Endodermal cell (in vitro differentiated cells): ENCODE results near the gene METTL23. TPM values are rescaled to one million over a fixed set of nuclear protein-coding genes. Genes with fewer than 3 reads are reported as not detected.

ENCODE experiments used
- DNase-seq: peaks from one replicate; pipeline ENCODE4 v3.0.0-alpha.2; 2017
- H3K27ac ChIP-seq: 2 replicates; pipeline ENCODE4 v1.5.1; 2013; ENCODE audit warnings: mild to moderate bottlenecking, low read depth, low read length, moderate library complexity
- H3K27me3 ChIP-seq: 2 replicates; pipeline ENCODE4 v1.6.1; 2013; ENCODE audit warnings: mild to moderate bottlenecking, low read length, moderate library complexity; ENCODE audit not compliant: insufficient read depth, control insufficient read depth, poor library complexity, severe bottlenecking
- H3K36me3 ChIP-seq: 2 replicates; pipeline ENCODE4 v1.7.0; 2013; ENCODE audit warnings: mild to moderate bottlenecking, low read length, moderate library complexity; ENCODE audit not compliant: control insufficient read depth, insufficient read depth
- H3K4me1 ChIP-seq: one replicate; pipeline ENCODE4 v1.7.0; 2013; ENCODE audit warnings: low read length; ENCODE audit not compliant: control insufficient read depth, insufficient read depth
- H3K4me3 ChIP-seq: 2 replicates; pipeline ENCODE4 v1.5.1; 2013; ENCODE audit warnings: mild to moderate bottlenecking, low read length, moderate library complexity
- H3K9ac ChIP-seq: 2 replicates; pipeline ENCODE4 v1.6.1; 2013; ENCODE audit warnings: mild to moderate bottlenecking, low read length, moderate library complexity; ENCODE audit not compliant: poor library complexity, severe bottlenecking; ENCODE audit errors: extremely low read depth
- H3K9me3 ChIP-seq: 2 replicates; pipeline ENCODE4 v1.6.1; 2013; ENCODE audit warnings: mild to moderate bottlenecking, low read length, moderate library complexity; ENCODE audit not compliant: control insufficient read depth
- H3K27ac Mint-ChIP-seq: 2 replicates; pipeline ENCODE4 v1.8.0; 2020; ENCODE audit warnings: mixed read lengths
- H3K27me3 Mint-ChIP-seq: 2 replicates; pipeline ENCODE4 v1.8.0; 2021; ENCODE audit warnings: mild to moderate bottlenecking, mixed read lengths; ENCODE audit not compliant: insufficient read depth
- H3K36me3 Mint-ChIP-seq: 2 replicates; pipeline ENCODE4 v1.8.0; 2020; ENCODE audit warnings: low read depth, mixed read lengths
- H3K4me1 Mint-ChIP-seq: 2 replicates; pipeline ENCODE4 v1.8.0; 2020; ENCODE audit warnings: mixed read lengths
- H3K4me3 Mint-ChIP-seq: 2 replicates; pipeline ENCODE4 v1.8.0; 2020; ENCODE audit warnings: mild to moderate bottlenecking, moderate library complexity, mixed read lengths
- H3K9me3 Mint-ChIP-seq: 2 replicates; pipeline ENCODE4 v1.8.0; 2020; ENCODE audit warnings: mild to moderate bottlenecking, mixed read lengths
- CTCF ChIP-seq: fragments of 200-600 bp; sonication (generic); conservative IDR thresholded peaks from 2 replicates; pipeline ENCODE4 v1.5.0; 2021; ENCODE audit warnings: antibody characterized with exemption, mild to moderate bottlenecking
- WGBS, 2 experiments: methylation state at CpG; one replicate each; pipeline versions ENCODE4 v1.1.5 to v1.1.7; 2013; ENCODE audit warnings: missing lambda C conversion rate in 2 of 2, mixed read lengths in 1 of 2; ENCODE audit not compliant: insufficient coverage in 1 of 2, insufficient read length in 1 of 2; 5-methylcytosine and 5-hydroxymethylcytosine counted together
- total RNA-seq, 2 donors: library from RNA; stranded (reverse); fragmentation: NEBNext Ultra II Directional in 1 of 2; extraction: Animal tissue kit (Norgen Biotek cat#: 25700) in 1 of 2; gene quantifications; 2 replicates in 1 of 2; 3 replicates in 1 of 2; pipeline ENCODE4 v1.2.1, GENCODE V29; 2021

METTL23 gene
- total RNA-seq, 2 donors from 2014 or later: 31.3 to 39.9 TPM

- H3K27ac ChIP-seq: no peak overlapping the region
- H3K27me3 ChIP-seq: no peaks in the 10 kb centered on the region
- H3K27me3 Mint-ChIP-seq: no peaks in the 10 kb centered on the region
- H3K36me3 ChIP-seq: peaks cover 73% of the 10 kb centered on the region
- H3K4me1 Mint-ChIP-seq: peaks cover 2% of the 10 kb centered on the region
- peaks cover 50% of the 10 kb centered on the region for H3K36me3 Mint-ChIP-seq
- no peak overlapping the region for H3K4me3 ChIP-seq
- TF ChIP-seq CTCF: no peak
- H3K9me3 ChIP-seq: no peaks in the 10 kb centered on the region
- no peaks in the 10 kb centered on the region for H3K9me3 Mint-ChIP-seq
- no peak overlapping the region for H3K27ac Mint-ChIP-seq
- H3K4me3 Mint-ChIP-seq: no peak overlapping the region
- H3K9ac ChIP-seq: no peak overlapping the region
- H3K4me1 ChIP-seq: peaks cover 4% of the 10 kb centered on the region
- 93 to 94% methylated on average over 11 to 13 of the region's 13 CpGs for WGBS, 2 experiments
- DNase-seq: no peak
Observed at GRCh38 chr17:76716146-76716838, 10.3 kb upstream of the METTL23 start.

- H3K36me3 ChIP-seq: peaks cover 79% of the 10 kb centered on the region
- Mint-ChIP-seq H3K36me3 (peaks cover 55% of the 10 kb centered on the region), H3K4me1 (no peaks in the 10 kb centered on the region), H3K9me3 (no peaks in the 10 kb centered on the region), H3K4me3 (no peak overlapping the region), H3K27me3 (no peaks in the 10 kb centered on the region), H3K27ac (no peak overlapping the region)
- 90 to 95% methylated on average over 3 to 5 of the region's 6 CpGs for WGBS, 2 experiments
- H3K27me3 ChIP-seq: no peaks in the 10 kb centered on the region
- no peak for TF ChIP-seq CTCF
- no peak for DNase-seq
- H3K4me1 ChIP-seq: no peaks in the 10 kb centered on the region
- no peaks in the 10 kb centered on the region for H3K9me3 ChIP-seq
- no peak overlapping the region for H3K9ac ChIP-seq
- H3K4me3 ChIP-seq: no peak overlapping the region
- no peak overlapping the region for H3K27ac ChIP-seq
Observed at GRCh38 chr17:76716839-76717215, 9.8 kb upstream of the METTL23 start.

GRCh38 chr17:76718516-76718915, 8.1 kb upstream of the METTL23 start:
- Mint-ChIP-seq H3K36me3 (peaks cover 68% of the 10 kb centered on the region), H3K27me3 (no peaks in the 10 kb centered on the region)

More at GRCh38 chr17:76718516-76718915, 8.1 kb upstream of the METTL23 start:
- H3K27ac Mint-ChIP-seq: no peak overlapping the region
- Histone ChIP-seq H3K9me3 (no peaks in the 10 kb centered on the region), H3K4me3 (no peak overlapping the region), H3K9ac (no peak overlapping the region), H3K27ac (no peak overlapping the region), H3K36me3 (peaks cover 91% of the 10 kb centered on the region), H3K4me1 (no peaks in the 10 kb centered on the region), H3K27me3 (no peaks in the 10 kb centered on the region)
- TF ChIP-seq CTCF: no peak
- H3K4me1 Mint-ChIP-seq: no peaks in the 10 kb centered on the region
- DNase-seq: no peak
- 96 to 97% methylated on average over 14 to 16 of the region's 16 CpGs for WGBS, 2 experiments
- no peaks in the 10 kb centered on the region for H3K9me3 Mint-ChIP-seq
- no peak overlapping the region for H3K4me3 Mint-ChIP-seq
